A549 treated with ZK216348 at 1 μM for 4 hours (cell line): ENCODE results near the gene RP2. TPM values are rescaled to one million over a fixed set of nuclear protein-coding genes. Genes with fewer than 3 reads are reported as not detected.

Experiments used
- total RNA-seq: library from RNA; stranded (reverse); fragments of 200-300 nt; extraction: Qiagen RNA extraction; gene quantifications from 5 replicates; pipeline ENCODE4 v1.2.3, GENCODE V29; 2022; ENCODE audit warnings: low read depth

The RP2 gene
- total RNA-seq = 6.7 to 15.8 TPM (median 9.9 TPM) in 5 replicates

GRCh38 chrX:46836701-46837557, at the start of gene RP2:
TSS of gene RP2 (plus strand) at chrX:46837043. CDS start at chrX:46837101, 58 bp downstream.

GRCh38 chrX:46912098-46912602, 75.3 kb downstream of the RP2 start, which contains the start of gene JADE3:
TSS of gene JADE3 (plus strand) at chrX:46912421. CDS start at chrX:46984895, 72,474 bp downstream.

Other genes with a start within 250 kb of the RP2 start
- 8.2 to 13.1 TPM (median 10.8 TPM) in 5 replicates for gene SLC9A7, start 77.9 kb upstream of the RP2 start, total RNA-seq
- 9.5 to 14.5 TPM (median 13.6 TPM) in 5 replicates for gene JADE3, start 75.4 kb downstream of the RP2 start, total RNA-seq
- not detected in 5 replicates for gene RGN, start 241.4 kb downstream of the RP2 start, total RNA-seq